Hepatic stellate cell (primary cell): ENCODE data around the gene AK8.
"Not testable (repeated sequence)": the region's sequence is repeated elsewhere in the genome, so short reads cannot be mapped to it uniquely, and the experiment has no call there.

Experiments
- DNase-seq: peaks from one replicate; pipeline ENCODE4 v3.0.0; 2011; ENCODE audit warnings: low spot score

The AK8 gene

DNA sequence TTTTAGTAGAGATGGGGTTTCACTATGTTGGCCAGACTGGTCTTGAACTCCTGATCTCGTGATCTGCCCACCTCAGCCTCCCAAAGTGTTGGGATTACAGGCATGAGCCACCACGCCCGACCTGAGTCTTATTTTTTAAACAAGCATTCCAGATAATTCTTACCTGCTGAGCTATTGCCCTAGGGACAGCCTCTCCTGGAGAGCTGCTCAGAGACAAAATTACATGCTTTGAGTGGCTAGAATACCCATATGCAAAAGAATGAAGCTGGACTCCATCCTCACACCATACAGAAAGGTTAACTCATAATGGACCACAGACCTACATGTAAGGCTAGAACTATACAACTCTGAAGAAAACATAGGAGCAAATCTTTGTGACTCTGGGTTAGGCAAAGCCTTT is 166.2 kb downstream of the AK8 start:
- DNase-seq, result no peak

DNA sequence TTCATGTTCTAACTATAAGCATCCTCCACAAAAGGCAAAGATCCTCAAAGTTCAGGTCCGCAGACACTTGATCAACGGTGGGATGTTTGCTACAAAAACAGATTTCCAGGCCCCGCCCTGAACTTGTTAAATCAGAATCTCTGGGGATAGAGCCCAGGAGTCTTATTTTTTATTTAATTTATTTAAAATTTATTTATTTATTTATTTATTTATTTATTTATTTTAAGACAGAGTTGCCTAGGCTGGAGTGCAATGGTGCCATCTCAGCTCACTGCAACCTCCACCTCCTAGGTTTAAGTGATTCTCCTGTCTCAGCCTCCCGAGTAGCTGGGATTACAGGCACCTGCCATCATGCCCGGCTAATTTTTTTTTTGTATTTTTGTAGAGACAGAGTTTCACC is 166.9 kb downstream of the AK8 start:
- DNase-seq, result not testable (repeated sequence)

DNA sequence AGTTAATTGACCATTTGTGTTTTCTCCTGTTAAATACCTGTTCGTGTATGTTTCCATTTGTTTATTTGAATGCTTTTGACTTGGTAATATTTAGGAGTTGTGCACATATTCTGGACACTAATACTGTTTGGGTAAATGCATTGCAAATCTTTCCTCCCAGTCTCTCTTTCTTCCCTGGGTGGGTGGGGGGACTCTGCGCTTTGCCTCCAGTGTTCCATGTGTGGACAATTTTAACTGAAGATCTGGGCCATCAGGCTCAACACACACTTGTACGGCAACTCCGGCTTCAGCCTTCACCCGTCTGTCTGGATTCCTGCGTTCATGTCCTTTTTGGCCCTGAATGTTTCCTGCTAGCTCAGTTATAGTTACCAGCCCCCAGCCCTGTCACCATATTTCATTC is 167.8 kb downstream of the AK8 start:
- DNase-seq, result no peak

DNA sequence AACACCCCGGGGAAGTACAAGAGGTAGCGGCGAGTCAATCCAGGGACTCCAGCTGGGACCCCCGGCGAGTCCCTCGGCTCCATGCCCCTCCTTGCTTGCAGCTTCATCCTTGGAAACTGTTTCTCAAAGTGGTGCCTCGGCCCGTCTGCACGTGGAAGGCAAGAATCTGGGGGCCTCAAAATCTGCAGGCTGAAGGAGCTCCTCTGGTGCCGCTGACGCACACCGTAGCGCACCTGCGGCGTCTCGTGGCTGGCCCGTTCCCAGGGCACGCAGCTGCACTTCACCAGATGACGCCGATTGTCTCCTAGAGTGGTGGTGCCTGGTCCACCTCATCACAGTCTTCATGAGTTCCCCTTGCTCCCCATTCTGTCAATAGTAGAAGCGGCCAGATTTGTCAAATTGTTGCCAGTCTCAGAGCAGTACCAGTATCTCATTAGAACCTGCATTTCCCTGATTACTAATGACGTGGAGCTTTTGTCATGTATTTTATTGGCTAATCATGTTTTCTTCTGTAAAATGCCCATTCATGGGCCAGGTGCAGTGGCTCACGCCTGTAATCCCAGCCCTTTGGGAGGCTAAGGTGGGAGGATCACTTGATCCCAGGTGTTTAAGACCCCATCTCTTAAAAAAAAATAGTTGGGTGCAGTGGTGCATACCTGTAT is 169.2 kb downstream of the AK8 start:
- no peak for DNase-seq

DNA sequence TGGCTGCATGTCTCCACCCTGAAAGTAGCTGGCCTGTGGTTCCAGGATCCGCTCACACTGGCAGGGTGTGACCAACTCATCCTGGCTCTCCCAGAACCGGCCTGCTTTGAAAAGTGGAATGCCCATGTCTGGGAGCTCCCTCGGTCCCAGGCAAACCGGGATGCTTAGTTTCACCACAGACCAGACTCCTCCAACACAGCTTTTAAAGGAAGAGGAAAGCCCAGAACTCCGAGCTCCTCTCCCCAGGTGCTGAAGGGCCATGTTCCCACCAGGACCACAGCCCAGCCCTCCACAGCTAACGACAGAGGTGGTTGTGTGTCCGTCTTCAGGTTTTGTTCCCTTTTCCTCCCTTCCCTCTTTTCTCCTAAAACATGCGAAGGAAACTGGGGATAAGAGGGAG is 169.8 kb downstream of the AK8 start:
- no peak for DNase-seq

DNA sequence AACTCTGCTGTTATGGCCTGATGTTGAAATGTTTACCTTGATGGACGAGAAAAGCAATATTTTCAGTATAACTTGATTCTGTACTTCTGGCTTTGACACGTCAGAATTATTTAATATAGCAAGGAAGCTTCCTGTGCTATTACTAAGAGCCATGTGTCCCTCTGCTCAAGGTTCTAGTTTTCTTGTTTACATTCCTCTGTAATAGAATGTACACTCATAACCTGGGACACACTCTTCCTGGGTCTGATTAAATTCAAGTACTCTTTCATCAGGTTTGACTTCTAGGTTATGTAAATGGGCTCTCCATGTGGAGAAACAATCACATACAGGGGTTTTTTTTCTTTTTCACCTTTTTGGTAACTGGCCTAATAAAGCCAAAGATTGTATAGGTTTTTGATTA is 174.7 kb downstream of the AK8 start:
- DNase-seq, result no peak

DNA sequence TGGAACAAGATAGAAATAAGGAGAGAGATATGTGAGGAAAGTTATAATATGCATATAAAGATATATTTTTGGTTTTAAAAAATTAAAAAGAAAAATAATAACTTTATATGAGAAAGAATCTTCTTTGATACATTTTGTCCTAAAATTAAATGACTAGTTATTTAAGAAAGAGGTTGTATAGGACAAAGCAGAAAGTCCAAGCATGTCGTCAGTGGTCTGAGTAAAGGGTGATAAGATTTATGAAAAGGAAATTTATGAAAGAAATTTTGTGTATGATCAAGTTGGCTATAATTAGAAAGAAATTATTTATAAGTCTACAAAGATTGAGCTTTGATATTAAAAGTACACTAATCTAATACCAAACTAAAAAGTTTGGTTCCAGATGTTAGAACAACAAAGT is 175.8 kb downstream of the AK8 start:
- DNase-seq, result no peak

DNA sequence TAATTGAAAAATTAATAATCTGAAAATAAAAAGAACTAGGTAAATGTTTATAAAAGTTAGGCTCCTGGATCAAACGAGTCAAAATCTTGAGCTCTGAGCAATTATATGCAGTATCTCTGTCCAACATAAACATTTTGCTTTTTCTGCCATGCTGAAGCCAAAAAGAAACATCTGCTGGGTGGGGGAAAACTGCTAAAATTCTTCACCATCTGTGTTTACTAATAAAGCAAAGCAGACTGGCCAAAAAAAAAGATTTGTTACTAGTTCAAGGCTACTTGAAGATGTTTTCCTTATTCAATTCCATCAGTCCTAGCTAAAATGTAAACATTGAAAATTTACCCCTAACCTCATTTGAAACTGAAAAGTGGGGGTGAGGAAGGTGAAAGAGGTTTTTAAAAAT is 178.1 kb downstream of the AK8 start:
- DNase-seq, result no peak

DNA sequence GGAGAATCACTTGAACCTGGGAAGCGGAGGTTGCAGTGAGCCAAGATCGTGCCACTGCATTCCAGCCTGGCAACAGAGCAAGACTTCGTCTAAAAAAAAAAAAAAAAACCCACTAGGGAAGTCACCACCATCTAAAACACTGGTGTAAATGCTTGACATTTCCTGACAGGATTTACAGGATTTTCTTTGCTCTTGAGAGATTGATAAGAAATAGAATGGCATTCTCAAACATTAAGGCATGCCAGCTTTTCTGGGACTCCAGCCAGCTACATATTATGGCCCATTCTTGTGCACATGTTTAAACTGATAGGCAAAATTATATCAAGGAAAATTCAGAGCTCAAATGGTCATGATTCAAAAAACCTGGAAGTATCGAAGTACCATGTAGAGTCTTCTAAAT is 179.1 kb downstream of the AK8 start:
- DNase-seq, result no peak

DNA sequence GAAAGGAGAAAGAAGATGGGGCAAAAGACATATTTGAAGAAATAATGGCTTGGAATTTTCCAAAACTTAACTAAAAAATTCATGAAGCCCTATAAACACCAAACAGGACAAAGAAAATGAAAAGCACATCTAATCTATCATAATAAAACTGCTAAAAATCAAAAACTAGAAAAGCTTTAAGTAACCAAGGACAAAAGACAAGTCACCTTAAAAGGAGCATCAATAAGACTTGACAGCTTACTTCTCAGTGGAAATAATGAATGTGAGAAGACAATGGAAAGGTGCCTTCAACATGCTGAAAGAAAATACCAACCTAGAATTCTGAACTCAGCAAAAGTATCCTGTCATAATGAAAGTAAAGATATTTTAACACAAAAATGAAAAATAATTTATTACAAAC is 180.9 kb downstream of the AK8 start:
- DNase-seq, result no peak

DNA sequence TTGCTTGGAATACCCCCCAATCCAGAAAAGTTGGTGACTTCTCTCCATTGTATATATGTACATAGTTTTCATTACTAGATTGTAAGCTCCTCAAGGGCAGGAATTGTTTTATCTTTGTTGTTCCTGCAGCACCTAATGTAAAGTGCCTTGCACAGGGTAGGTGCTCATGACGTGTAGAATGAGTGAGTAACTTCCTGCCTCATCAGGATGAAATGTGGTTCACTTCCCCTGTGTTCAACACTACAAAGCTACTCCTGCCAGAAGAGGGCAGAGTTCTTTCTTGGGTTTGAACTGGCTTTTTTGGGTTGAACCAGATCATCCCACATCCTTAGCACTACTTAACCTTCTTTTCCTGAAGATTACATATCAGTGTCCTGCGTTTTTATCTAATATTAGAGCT is 183.9 kb downstream of the AK8 start:
- no peak for DNase-seq

DNA sequence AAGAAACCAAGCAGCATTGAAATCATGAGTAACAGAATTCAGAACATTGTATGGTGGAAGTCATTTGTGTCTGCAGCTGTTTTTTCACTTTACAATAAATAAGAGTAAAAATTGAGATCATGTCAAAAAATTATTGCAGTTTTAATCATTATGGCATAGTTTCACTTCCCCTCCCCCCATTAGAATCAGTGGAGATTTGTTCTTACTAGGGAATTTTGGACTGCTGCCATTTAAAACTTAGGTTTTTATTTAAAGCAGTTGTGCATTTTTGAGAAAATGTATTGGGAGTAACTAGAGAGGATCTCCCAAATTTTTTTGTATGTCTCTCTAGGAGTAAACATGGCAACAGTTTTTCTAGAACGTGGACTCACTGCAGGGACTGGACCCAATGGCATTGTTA is 187.4 kb downstream of the AK8 start:
- no peak for DNase-seq

DNA sequence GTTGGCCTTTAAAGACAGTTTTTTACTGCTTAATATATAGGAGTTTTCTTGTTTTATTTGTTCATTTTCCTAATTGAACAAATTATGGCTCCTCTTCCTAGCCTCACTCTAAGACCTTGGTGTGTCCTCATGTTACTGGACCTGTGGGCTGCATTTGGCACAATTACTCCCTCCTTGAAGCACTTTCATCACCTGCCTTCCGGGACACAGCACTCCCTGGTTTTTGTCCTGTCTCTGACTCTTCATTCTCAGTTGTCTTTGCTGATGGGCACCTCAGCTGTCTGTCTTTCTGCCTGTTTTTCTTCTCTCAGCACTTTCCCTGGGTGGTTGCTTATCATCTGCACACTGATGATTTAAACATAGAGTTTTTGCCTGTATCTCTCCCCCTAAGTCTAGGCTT is 194.2 kb downstream of the AK8 start:
- no peak for DNase-seq

DNA sequence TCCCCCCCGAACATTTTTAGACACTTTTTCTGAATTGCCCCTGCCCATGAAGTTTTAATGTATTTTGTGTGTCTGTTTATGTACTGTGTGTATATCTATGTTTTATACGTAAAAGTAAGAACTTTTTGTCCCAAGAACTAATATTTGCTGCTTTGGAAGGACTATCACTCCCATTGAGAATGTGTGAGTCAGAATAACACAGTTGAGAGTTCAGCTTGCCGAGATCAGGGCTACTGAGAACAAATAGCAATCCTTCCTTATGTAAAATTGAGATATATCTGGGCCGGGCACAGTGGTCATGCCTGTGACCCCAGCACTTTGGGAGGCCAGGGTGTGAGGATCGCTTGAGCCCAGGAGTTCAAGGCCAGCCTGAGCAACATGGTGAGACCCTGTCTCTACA is 196.5 kb downstream of the AK8 start:
- DNase-seq, result no peak

DNA sequence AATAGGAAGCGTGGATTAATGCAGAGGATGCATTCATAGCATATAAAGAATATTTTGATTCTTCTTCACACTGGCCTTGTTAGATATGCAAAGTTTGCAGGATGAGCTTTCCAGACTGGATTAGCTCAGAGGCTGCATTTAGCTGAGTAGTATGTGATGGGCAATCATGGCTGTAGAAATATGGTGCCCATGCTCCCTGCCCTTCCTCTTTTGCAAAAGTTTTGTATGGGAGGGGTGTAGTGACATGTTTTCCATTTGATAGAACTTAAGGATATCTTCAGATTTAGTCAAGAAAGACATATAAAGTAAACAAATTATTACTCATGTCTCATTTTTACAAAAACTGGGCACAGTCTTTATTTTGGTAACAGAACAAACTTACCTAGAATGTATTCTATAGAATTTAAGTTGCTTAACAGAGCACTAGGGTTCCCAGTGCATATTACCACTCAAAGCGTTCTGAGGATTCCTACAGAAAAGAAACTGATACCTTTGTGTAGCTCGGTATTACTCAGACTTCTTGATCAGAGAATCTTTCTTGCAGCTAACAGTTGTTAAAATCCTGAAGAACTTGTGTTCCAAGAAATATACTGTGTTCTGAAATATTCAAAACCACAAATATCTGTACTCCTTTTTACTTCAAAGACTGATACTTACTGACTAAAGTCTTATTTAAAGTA is 198.0 kb downstream of the AK8 start:
- no peak for DNase-seq

DNA sequence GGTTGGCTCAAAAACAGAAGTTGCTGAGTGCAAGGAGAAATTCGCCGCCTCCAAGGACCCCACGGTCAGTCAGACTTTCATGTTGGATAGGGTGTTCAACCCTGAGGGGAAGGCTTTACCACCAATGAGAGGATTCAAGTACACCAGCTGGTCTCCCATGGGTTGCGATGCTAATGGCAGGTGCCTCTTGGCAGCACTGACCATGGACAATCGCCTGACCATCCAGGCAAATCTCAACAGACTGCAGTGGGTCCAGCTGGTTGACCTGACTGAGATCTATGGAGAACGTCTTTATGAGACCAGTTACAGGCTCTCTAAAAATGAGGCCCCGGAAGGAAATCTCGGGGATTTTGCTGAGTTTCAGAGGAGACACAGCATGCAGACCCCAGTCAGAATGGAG is 200.1 kb downstream of the AK8 start:
- DNase-seq, result no peak
